ENCODE measurements around the gene CLEC18B. TPM values are rescaled to one million over a fixed set of nuclear protein-coding genes. Genes with fewer than 3 reads are reported as not detected.
"Not testable (repeated sequence)": the region's sequence is repeated elsewhere in the genome, so short reads cannot be mapped to it uniquely, and the experiment has no call there.

Gene CLEC18B
- total RNA-seq, 2 experiments from 2014 or later = 1.5 to 1.7 TPM

DNA sequence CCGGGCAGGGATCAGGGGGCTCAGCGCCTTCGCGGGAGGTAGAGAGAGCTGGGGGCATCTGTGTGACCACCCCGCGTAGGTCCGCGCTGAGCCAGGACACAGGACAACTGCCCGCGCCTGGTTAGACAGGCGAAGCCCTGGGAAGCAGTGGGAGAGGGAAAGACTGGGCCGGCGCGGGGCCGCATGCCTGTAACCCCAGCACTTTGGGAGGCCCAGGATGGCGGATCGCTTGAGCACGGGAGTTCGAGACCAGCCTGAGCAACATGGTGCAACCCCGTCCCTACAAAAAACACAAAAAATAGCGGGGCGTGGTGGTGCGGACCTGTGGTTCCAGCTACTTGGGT lies 13.9 kb downstream of the CLEC18B start:
- H3K4me1 Mint-ChIP-seq; H3K9me3 Mint-ChIP-seq; H3K27me3 Mint-ChIP-seq; ATAC-seq (ENCODE audit: low read depth); POLR2A ChIA-PET; H3K4me3 Mint-ChIP-seq; H3K36me3 Mint-ChIP-seq; DNase-seq; H3K27ac Mint-ChIP-seq: not testable (repeated sequence)

- H3K4me1 Mint-ChIP-seq, H3K27me3 Mint-ChIP-seq, H3K4me3 Mint-ChIP-seq, POLR2A ChIA-PET, H3K9me3 Mint-ChIP-seq, DNase-seq, H3K36me3 Mint-ChIP-seq, H3K27ac Mint-ChIP-seq: not testable (repeated sequence)
- ATAC-seq (ENCODE audit: low read depth) = peak; percentile 22
Measured at GRCh38 chr16:74406600-74407361, 14.5 kb downstream of the CLEC18B start.

DNA sequence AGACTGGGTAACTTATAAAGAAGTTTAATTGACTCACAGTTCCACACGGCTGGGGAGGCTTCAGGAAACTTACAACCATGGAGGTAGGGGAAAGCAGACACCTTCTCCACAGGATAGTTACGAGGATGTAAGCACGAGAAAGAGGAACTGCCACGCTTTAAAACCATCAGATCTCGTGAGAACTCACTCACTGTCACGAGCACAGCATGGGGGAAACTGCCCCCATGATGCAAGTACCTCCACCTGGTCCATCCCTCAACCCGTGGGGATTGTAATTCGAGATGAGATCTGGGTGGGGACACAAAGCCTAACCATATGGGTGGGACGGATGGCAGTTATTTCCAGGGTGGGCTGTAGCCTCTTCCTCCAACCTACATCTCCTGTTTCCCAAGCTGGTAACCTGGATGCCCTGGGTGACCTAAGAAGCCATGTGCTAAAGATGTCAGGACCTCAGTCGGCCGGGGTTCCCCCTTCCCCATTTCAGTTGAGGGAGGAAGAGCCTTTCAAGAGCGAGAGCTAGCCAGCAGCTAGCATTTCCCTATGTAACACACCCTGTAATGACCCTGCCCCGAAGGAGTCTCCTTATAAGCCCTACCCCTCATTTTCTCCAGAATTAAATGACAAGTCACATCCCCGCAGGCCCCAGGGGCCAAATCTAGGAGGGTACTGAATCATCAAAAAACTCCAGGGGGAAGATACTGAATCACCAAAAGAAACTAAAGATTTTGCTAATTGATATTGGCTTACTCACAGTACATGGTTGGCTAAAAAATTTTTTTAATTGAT lies 16.9 kb downstream of the CLEC18B start:
- H3K27me3 Mint-ChIP-seq; H3K9me3 Mint-ChIP-seq; POLR2A ChIA-PET; H3K4me1 Mint-ChIP-seq; H3K27ac Mint-ChIP-seq; H3K4me3 Mint-ChIP-seq; DNase-seq; H3K36me3 Mint-ChIP-seq; ATAC-seq (ENCODE audit: low read depth): not testable (repeated sequence)

GRCh38 chr16:74400238-74400637 lies 21.0 kb downstream of the CLEC18B start:
- H3K27me3 Mint-ChIP-seq = not testable (repeated sequence)

DNA sequence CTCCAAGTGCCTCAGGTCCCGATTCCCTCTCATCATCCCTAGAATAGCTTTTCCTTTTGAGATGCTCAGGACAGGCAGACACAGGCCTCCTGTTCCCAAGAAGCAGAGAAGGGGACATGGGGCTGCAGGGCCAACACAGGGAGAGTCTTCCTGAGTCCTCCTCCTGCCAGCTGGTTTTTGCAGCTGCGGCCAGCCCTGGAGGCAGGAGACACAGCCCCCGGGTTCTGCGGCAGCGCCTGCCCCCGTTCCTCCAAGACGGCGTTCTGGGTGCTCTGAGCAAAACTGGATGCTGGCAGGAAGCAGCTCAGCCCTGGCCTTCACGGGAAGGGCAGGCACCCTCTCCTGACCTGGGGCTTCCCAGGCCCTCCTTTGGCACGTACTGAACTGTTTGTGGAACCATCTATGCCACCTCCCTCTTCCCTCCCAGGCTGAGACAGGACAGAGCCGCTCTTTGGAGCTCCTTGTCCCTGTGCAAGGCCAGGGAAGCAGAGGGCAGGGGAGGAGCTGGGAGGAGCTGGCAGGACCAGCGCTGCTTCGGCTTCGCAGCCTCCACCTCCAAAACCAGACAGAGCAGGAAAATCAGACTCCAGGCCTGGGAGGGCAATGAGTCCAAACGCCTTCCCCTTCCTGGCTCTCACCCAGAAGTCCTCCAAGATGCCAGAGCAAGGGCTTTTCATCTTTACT lies 22.9 kb downstream of the CLEC18B start:
- DNase-seq; H3K4me1 Mint-ChIP-seq; H3K4me3 Mint-ChIP-seq; POLR2A ChIA-PET; H3K36me3 Mint-ChIP-seq; H3K9me3 Mint-ChIP-seq; H3K27me3 Mint-ChIP-seq; H3K27ac Mint-ChIP-seq; ATAC-seq (ENCODE audit: low read depth): not testable (repeated sequence)

More at GRCh38 chr16:74400238-74400637, 21.0 kb downstream of the CLEC18B start:
- H3K4me1 Mint-ChIP-seq; H3K27ac Mint-ChIP-seq; H3K36me3 Mint-ChIP-seq; ATAC-seq (ENCODE audit: low read depth); POLR2A ChIA-PET; H3K9me3 Mint-ChIP-seq; DNase-seq; H3K4me3 Mint-ChIP-seq: not testable (repeated sequence)

GRCh38 chr16:74396521-74397017 lies 24.7 kb downstream of the CLEC18B start:
- H3K4me1 Mint-ChIP-seq; H3K36me3 Mint-ChIP-seq; ATAC-seq (ENCODE audit: low read depth); POLR2A ChIA-PET; H3K9me3 Mint-ChIP-seq; DNase-seq; H3K27ac Mint-ChIP-seq; H3K4me3 Mint-ChIP-seq; H3K27me3 Mint-ChIP-seq: not testable (repeated sequence)

DNA sequence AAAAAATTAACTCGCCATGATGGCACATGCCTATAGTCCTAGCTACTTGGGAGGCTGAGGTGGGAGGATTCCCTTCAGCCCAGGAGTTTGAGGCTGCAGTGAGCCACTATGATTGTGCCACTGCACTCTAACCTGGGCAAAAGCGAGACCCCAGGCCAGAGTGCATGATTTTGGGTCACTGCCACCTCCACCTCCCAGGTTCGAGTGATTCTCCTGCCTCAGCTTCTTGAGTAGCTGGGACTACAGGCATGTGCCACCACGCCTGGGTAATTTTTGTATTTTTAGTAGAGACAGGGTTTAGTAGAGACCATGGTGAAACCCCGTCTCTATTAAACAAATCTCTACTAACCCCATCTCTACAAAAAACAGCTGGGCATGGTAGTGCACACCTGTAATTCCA lies 26.7 kb downstream of the CLEC18B start:
- DNase-seq; H3K27me3 Mint-ChIP-seq; H3K9me3 Mint-ChIP-seq; H3K36me3 Mint-ChIP-seq; ATAC-seq (ENCODE audit: low read depth); POLR2A ChIA-PET; H3K4me1 Mint-ChIP-seq; H3K4me3 Mint-ChIP-seq; H3K27ac Mint-ChIP-seq: not testable (repeated sequence)

DNA sequence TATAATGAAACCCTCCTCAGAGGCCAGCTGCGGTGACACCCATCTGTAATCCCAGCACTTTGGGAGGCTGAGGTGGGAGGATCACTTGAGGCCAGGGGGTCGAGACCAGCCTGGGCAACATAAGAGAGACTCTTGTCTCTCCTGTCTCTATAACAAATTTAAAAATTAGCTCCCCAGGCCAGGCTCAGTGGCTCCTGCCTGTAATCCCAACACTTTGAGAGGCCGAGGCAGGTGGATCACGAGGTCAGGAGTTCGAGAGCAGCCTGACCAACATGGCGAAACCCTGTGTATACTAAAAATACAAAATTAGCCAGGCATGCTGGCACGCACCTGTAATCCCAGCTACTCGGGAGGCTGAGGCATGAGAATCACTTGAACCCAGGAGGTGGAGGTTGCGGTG lies 27.1 kb downstream of the CLEC18B start:
- H3K4me1 Mint-ChIP-seq; ATAC-seq (ENCODE audit: low read depth); H3K4me3 Mint-ChIP-seq; H3K27me3 Mint-ChIP-seq; DNase-seq; H3K36me3 Mint-ChIP-seq; POLR2A ChIA-PET; H3K27ac Mint-ChIP-seq; H3K9me3 Mint-ChIP-seq: not testable (repeated sequence)

GRCh38 chr16:74391454-74392050 lies 29.7 kb downstream of the CLEC18B start:
- H3K4me1 Mint-ChIP-seq; POLR2A ChIA-PET; H3K9me3 Mint-ChIP-seq; H3K36me3 Mint-ChIP-seq; H3K27ac Mint-ChIP-seq; H3K4me3 Mint-ChIP-seq; H3K27me3 Mint-ChIP-seq; DNase-seq; ATAC-seq (ENCODE audit: low read depth): not testable (repeated sequence)

DNA sequence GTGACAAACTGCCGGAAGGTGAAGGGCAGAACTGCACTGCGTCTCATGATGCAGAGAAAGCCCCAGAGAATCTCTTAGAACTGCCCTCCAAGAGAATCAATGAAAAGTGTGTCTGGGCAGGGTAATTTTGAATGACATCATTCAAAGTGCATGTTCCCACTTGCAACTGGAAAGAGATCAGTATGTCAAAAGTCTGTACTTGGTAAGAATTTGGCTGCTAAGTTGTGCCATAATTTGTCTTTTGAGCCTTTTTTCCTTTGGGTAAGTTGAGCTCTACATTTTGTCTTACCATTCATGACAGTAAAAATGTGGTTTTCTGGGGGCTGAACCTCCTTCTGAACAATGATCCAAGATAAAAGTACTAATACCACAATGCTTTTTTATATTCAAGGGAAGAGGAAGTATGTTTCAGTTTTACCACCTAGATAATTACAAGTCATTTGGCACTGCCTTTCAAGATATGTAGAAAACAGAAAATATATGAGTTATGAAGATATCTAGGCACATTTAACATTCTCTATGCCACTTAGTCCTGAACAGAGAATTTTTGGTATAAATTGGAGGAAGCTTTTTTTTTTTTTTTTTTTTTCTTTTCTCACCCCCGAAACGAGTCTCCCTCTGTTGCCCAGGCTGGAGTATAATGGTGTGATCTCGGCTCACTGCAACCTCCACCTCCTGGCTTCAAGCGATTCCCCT lies 38.8 kb downstream of the CLEC18B start:
- ATAC-seq (ENCODE audit: low read depth); H3K27ac Mint-ChIP-seq; H3K9me3 Mint-ChIP-seq; H3K36me3 Mint-ChIP-seq; H3K27me3 Mint-ChIP-seq; DNase-seq; POLR2A ChIA-PET; H3K4me1 Mint-ChIP-seq: not testable (repeated sequence)
- H3K4me3 Mint-ChIP-seq = peak overlapping the region; percentile 35

DNA sequence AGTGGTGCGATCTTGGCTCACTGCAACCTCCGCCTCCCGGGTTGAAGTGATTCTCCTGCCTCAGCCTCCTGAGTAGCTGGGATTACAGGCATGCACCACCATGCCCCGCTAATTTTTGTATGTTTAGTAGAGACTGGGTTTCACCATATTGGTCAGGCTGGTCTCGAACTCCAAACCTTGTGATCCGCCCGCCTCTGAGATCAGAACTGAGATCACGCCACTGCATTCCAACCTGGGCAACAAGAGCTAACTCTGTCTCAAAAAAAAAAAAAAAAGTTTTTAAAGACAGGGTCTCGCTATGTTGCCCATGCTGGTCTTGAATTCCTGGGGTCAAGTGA lies 47.5 kb downstream of the CLEC18B start:
- not testable (repeated sequence) for H3K36me3 Mint-ChIP-seq; H3K4me1 Mint-ChIP-seq; H3K27me3 Mint-ChIP-seq; ATAC-seq (ENCODE audit: low read depth); H3K9me3 Mint-ChIP-seq; DNase-seq; H3K27ac Mint-ChIP-seq; H3K4me3 Mint-ChIP-seq
- POLR2A ChIA-PET = interaction anchor here (0.7 kb wide), 1 partner anchor 354 kb away, joined by 3 read pairs; no protein-coding TSS in a partner anchor

DNA sequence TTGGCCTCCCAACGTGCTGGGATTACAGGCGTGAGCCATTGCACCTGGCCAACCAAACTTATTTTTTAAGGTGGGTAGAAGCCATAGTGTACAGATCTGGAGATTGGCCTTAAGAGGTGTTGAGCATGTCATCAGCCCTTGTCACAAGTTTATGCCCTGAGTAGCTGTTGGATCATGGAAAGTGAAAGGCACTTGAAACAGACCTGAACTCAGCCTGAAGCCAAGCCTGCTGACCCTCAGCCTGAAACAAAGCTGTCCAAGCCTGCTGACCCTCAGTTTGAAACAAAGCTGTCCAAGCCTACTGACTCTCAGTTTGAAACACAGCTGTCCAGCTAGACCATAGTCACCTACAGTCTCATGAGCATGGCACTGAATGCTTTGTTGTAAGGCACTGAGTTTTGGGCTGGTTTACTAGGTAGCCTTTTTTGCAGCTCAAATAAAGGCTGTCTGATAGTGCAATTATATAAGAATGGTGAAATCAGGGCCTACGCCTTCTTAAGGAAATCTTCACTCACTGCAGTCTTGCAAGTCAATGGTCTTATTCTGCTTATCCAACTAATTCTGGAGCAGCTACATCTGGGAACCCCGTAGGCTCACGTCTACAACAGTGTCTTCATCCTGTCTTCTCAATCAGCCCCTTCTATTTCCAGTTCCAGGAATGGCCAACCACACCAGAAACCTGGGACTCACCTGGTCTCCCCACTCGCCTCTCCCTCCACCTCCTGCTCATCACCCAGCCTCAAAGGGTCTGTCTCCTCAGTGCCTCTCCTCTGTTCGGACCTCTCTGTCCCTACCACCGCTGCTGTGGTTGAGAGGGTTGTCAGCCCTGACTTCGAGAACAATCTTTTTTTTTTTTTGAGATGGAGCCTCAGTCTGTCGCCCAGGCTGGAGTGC lies 48.1 kb downstream of the CLEC18B start:
- H3K27ac Mint-ChIP-seq = no peak overlapping the region
- DNase-seq (no peak), ATAC-seq (ENCODE audit: low read depth) (no peak)
- peaks cover 2% of the 10 kb centered on the region for H3K4me1 Mint-ChIP-seq
- no peaks in the 10 kb centered on the region for H3K36me3 Mint-ChIP-seq
- no peaks in the 10 kb centered on the region for H3K9me3 Mint-ChIP-seq
- POLR2A ChIA-PET = no interaction called here
- H3K27me3 Mint-ChIP-seq = no peaks in the 10 kb centered on the region
- H3K4me3 Mint-ChIP-seq = no peak overlapping the region

All from activated naive CD8-positive, alpha-beta T cell treated with anti-CD3 and anti-CD28 coated beads, Interleukin-2, amount 10 ng/mL, durations not matched to agents 7 days and 5 days (primary cell).